ENCODE data around the gene PEX6.

Gene PEX6

DNA sequence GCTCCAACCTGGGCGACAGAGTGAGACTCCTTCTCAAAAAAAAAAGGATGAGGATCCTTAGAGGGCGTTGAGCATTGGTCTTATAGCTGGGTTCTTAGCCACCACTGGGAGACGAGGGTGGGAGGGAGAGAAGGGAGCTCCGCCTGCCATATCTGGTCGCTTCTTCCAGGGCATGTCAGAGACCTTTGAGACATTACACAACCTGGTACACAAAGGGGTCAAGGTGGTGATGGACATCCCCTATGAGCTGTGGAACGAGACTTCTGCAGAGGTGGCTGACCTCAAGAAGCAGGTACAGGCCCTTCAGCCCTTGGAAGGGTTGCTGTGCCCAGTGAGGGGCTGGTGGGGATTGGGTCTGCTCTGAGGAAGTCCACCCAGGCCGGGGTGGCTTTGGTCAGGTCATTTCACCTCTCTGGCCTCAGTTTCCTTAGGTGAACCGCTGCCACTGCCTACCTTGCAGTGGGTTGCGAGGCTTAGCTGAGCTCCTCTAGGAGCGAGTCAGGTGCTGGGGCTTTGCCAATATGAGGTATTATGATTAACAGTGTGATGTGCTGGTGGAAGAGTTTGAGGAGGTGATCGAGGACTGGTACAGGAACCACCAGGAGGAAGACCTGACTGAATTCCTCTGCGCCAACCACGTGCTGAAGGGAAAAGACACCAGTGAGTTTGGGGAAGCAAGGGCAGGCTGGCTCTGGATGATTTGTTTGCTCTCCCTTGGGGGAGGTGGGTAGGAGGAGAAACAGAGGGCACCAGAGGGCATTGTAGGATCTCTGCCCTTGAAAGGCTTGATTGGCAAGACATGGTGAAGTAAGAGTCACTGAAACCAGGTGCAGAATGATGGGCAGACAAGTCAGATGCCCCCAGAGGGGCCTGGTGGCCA, 41.2 kb downstream of the PEX6 start:
- no peak overlapping the region for H3K4me3 ChIP-seq (ENCODE audit: low read depth, low read length)

GRCh38 chr6:42936398-42936797, 42.6 kb downstream of the PEX6 start:
- no peak overlapping the region for H3K4me3 ChIP-seq (ENCODE audit: low read depth, low read length)

- no peak overlapping the region for H3K4me3 ChIP-seq (ENCODE audit: low read depth, low read length)
These were observed 43.7 kb downstream of the PEX6 start for GRCh38 chr6:42935322-42935721.

DNA sequence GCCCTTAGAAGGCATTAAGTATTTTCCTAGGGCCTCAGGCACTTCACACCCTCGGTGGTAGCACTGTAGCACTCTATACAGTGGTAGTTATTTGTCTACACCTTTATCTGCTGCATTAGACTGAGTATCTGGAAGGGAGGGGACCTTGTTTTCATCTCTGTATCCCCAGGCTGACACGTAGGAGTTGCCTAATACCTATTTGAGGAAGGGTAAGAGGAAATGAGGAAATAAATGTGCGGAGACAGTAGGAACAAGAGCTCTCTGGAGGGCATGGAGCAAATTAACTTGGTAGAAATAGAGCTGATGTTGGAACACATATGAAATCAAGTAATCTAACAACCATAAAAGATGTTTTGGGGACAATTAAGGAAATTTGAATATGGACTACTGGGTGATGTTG, 45.8 kb downstream of the PEX6 start:
- H3K4me3 ChIP-seq (ENCODE audit: low read depth, low read length): no peak overlapping the region

DNA sequence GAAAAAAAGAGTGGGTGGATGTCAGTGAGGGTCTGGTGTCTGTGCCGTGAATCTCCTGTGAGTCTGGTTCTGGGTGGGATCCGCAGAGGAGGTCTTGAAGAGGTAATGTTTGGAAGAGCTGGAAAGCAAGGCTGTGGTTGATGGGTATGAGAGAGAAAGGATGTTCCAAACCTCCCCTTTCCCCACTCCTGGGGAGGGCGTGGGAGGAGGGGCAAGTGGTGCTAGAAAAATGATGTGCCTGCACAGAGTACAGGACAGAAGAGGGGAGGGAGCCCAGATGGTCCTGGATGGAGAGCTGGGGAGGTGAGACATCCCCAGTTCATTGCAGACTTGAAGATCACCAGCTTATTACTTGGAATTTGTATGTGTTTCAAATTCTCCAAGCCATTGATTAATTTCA, 46.6 kb downstream of the PEX6 start:
- no peak overlapping the region for H3K4me3 ChIP-seq (ENCODE audit: low read depth, low read length)

- peak overlapping the region; percentile 62 for H3K4me3 ChIP-seq (ENCODE audit: low read depth, low read length)
These were observed 49.1 kb downstream of the PEX6 start for GRCh38 chr6:42929821-42930360.

DNA sequence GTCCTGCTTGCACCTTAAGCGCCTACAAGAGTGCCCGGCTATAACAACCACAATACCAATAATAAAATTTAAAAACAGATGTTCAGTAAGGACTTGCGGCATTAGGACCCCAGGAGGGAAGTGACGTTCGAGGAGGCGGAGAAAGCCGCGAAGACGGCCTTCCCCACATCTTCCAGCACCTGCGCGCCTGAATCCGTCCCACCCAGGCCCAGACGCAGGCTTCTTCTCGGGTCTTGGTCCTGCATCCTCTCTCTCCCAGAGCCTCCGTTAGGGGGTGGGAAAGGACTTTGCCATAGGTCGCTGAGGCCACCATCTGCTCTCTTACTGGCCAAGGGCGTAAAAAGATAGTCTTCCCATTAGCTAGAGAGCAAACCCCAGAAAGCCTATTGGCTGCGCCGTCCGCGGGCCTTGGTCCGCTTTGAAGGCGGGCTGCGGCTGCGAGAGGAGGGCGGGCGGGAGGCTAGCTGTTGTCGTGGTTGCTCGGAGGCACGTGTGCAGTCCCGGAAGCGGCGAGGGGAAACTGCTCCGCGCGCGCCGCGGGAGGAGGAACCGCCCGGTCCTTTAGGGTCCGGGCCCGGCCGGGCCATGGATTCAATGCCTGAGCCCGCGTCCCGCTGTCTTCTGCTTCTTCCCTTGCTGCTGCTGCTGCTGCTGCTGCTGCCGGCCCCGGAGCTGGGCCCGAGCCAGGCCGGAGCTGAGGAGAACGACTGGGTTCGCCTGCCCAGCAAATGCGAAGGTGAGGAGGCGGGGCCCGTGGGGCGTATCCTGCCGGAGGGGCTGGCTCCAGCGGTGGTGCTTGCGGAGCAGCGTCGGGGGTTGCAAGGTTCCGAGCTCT, 49.8 kb downstream of the PEX6 start, which contains the start of gene CNPY3:
CNPY3 (plus strand) TSS at position 495 of the 835 bp plus-strand sequence; CDS start at position 586, 91 bp downstream.
- peak within 1 kb of the TSS; percentile 62 for H3K4me3 ChIP-seq (ENCODE audit: low read depth, low read length)

DNA sequence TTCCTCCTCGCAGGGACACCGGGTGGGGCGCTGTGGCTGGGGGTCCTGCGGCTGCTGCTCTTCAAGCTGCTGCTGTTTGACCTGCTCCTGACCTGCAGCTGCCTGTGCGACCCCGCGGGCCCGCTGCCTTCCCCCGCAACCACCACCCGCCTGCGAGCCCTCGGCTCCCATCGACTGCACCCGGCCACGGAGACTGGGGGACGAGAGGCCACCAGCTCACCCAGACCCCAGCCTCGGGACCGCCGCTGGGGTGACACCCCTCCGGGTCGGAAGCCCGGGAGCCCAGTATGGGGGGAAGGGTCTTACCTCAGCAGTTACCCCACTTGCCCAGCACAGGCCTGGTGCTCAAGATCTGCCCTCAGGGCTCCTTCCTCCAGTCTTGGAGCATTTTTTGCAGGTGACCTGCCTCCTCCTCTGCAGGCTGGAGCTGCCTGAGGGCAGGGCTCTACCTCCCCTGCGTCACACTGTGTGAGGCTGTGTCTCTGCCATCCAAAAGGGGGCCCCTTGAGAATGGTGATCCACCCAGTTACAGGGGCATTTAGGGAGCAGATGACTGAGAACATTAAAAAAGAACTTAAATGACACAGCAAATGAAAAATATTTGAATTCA, 53.6 kb downstream of the PEX6 start:
- no peak overlapping the region for H3K4me3 ChIP-seq (ENCODE audit: low read depth, low read length)

- no peak overlapping the region for H3K4me3 ChIP-seq (ENCODE audit: low read depth, low read length)
These were observed 55.3 kb downstream of the PEX6 start for GRCh38 chr6:42923666-42924065.

DNA sequence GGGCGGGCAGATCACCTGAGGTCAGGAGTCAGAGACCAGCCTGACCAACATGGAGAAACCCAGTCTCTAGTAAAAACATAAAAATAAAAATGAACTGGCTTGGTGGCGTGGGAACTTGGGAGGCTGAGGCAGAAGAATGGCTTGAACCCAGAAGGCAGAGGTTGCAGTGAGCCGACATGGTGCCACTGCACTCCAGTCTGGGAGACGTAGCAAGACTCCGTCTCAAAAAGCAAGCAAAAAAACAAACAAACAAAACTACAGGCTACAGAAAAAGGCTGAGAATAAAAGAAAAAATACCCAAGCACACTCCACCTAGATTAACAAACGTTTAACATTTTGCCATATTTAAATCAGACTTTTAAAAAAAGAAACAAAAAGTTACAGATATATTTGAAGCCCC, 57.2 kb downstream of the PEX6 start:
- no peak overlapping the region for H3K4me3 ChIP-seq (ENCODE audit: low read depth, low read length)

DNA sequence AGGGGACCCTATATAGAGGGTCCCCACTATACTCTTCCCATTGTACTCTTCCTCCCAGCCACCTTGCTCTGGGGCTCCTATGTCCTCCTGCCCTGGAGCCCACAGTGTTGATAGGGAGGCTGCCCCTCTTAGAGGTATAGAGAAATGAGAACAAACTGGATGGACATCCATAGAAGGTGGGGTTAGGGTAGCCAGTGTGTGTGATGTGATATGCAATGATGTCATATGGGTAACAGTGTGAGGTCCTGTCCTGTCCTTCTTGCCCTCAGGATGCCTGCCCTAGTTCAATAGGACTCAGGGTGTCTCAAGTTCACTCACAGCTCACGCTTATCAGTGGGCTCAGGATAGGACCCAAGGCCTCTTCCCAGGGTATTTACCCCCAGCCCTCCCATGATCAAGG, 62.7 kb downstream of the PEX6 start:
- no peak overlapping the region for H3K4me3 ChIP-seq (ENCODE audit: low read depth, low read length)

DNA sequence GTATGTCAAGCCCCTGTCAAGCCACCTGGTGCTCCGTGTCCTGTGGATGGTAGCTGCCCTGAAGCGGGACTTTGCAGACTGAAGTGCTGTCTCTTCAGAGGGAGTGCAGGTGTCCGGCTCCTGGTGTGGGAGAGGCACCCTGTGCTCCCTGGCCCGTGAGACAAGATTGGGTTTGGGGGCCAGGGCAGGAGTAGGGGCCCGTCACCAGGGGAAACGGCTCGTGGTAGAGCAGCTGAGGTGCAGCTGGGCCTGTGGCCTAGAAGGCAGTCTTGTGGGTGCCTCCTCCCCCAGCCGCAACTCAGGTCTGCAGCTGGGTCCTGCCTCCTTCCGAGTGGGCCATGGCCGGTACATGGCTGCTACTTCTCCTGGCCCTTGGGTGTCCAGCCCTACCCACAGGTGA, 63.2 kb downstream of the PEX6 start, which contains the start of gene PTCRA:
PTCRA (plus strand) TSS at position 322 of the 400 bp plus-strand sequence; CDS start at position 339, 17 bp downstream.
- H3K4me3 ChIP-seq (ENCODE audit: low read depth, low read length): no peak within 1 kb of the TSS

- H3K4me3 ChIP-seq (ENCODE audit: low read depth, low read length): no peak overlapping the region
These were observed 64.4 kb downstream of the PEX6 start for GRCh38 chr6:42914546-42914945.
